Neural cell (in vitro differentiated cells): ENCODE results near the gene ACP1. TPM values are rescaled to one million over a fixed set of nuclear protein-coding genes. Genes with fewer than 3 reads are reported as not detected.

Experiments used
- H2AFZ ChIP-seq: fragments of 200-600, 300-800 bp; sonication (generic), shearing (Covaris generic); 2 replicates; pipeline ENCODE4 v1.6.0; 2014; ENCODE audit warnings: low read depth, mild to moderate bottlenecking, antibody characterized with exemption, low read length, moderate library complexity
- H3F3A ChIP-seq: fragments of 200-600 bp; shearing (Covaris generic); 2 replicates; pipeline ENCODE4 v1.6.1; 2016; ENCODE audit warnings: mild to moderate bottlenecking, moderate library complexity, mixed read lengths, antibody characterized with exemption, low read length; ENCODE audit not compliant: insufficient read depth, poor library complexity, severe bottlenecking
- H3K27ac ChIP-seq: fragments of 200-600, 300-800 bp; sonication (generic), shearing (Covaris generic); 2 replicates; pipeline ENCODE4 v1.5.1; 2014; ENCODE audit warnings: mild to moderate bottlenecking, low read length, moderate library complexity
- H3K27me3 ChIP-seq: fragments of 300-800, 200-600 bp; sonication (generic), shearing (Covaris generic); 2 replicates; pipeline ENCODE4 v1.6.0; 2014; ENCODE audit warnings: mild to moderate bottlenecking, low read depth, low read length, moderate library complexity; ENCODE audit not compliant: insufficient read depth
- H3K36me3 ChIP-seq: fragments of 300-800, 200-600 bp; sonication (generic), shearing (Covaris generic); 2 replicates; pipeline ENCODE4 v1.5.1; 2014; ENCODE audit warnings: mild to moderate bottlenecking, antibody characterized with exemption, low read length, moderate library complexity; ENCODE audit not compliant: insufficient read depth
- H3K4me2 ChIP-seq: fragments of 300-800, 200-600 bp; sonication (generic), shearing (Covaris generic); 2 replicates; pipeline ENCODE4 v1.6.0; 2014; ENCODE audit warnings: mild to moderate bottlenecking, low read length
- H3K4me3 ChIP-seq: fragments of 300-800, 200-600 bp; sonication (generic), shearing (Covaris generic); 2 replicates; pipeline ENCODE4 v1.5.1; 2014; ENCODE audit warnings: mild to moderate bottlenecking, low read length, moderate library complexity
- H3K79me2 ChIP-seq: fragments of 200-600 bp; shearing (Covaris generic); replicated peaks from 2 replicates; pipeline ENCODE4 v1.6.0; 2014; ENCODE audit warnings: mild to moderate bottlenecking, low read length, moderate library complexity; ENCODE audit not compliant: insufficient read depth
- H3K9ac ChIP-seq: fragments of 300-800, 200-600 bp; sonication (generic), shearing (Covaris generic); 2 replicates; pipeline ENCODE4 v1.6.1; 2016; ENCODE audit warnings: mild to moderate bottlenecking, low read length, mixed read lengths
- H3K9me2 ChIP-seq: fragments of 200-600 bp; shearing (Covaris generic); 2 replicates; pipeline ENCODE4 v1.6.1; 2016; ENCODE audit warnings: mild to moderate bottlenecking, low read length, mixed read lengths; ENCODE audit not compliant: insufficient read depth
- H3K9me3 ChIP-seq: fragments of 200-600, 300-800 bp; sonication (generic), shearing (Covaris generic); 2 replicates; pipeline ENCODE4 v1.6.1; 2016; ENCODE audit warnings: mild to moderate bottlenecking, mixed run types, low read length, moderate library complexity, mixed read lengths
- H4K20me1 ChIP-seq: fragments of 200-600 bp; shearing (Covaris generic); 2 replicates; pipeline ENCODE4 v1.6.1; 2016; ENCODE audit warnings: mild to moderate bottlenecking, mixed run types; ENCODE audit not compliant: insufficient read depth
- EP300 ChIP-seq: fragments of 450-650 bp; conservative IDR thresholded peaks from 2 replicates; pipeline ENCODE4 v1.6.1; 2014; ENCODE audit warnings: antibody characterized with exemption, mild to moderate bottlenecking, moderate library complexity; ENCODE audit not compliant: poor library complexity, severe bottlenecking
- MXI1 ChIP-seq: fragments of 450-650 bp; conservative IDR thresholded peaks from 2 replicates; pipeline ENCODE4 v1.6.1; 2014; ENCODE audit warnings: antibody characterized with exemption, mild to moderate bottlenecking; ENCODE audit not compliant: poor library complexity, severe bottlenecking
- POLR2AphosphoS5 ChIP-seq: IDR thresholded peaks from 2 replicates; pipeline ENCODE4 v1.6.1; 2012
- RAD21 ChIP-seq: fragments of 450-650 bp; conservative IDR thresholded peaks from 2 replicates; pipeline ENCODE4 v1.6.1; 2014; ENCODE audit warnings: antibody characterized with exemption, mild to moderate bottlenecking, moderate library complexity
- SMC3 ChIP-seq: fragments of 450-650 bp; conservative IDR thresholded peaks from 2 replicates; pipeline ENCODE4 v1.6.1; 2014; ENCODE audit warnings: antibody characterized with exemption, mild to moderate bottlenecking, moderate library complexity; ENCODE audit not compliant: poor library complexity
- TAF1 ChIP-seq: IDR thresholded peaks from 2 replicates; pipeline ENCODE4 v1.6.1; 2012; ENCODE audit warnings: low read depth
- polyA plus RNA-seq: library from polyadenylated mRNA; depleted of rRNA; stranded (reverse); fragments of >200 nt; gene quantifications from 2 replicates; pipeline ENCODE4 v1.2.3, GENCODE V29; 2014
- TF ChIP-seq, protein P1 (sequence below): IDR thresholded peaks from 2 replicates; pipeline ENCODE4 v1.6.1; 2012; ENCODE audit warnings: borderline replicate concordance
- TF ChIP-seq, protein P2 (sequence below): fragments of 450-650 bp; IDR thresholded peaks from 2 replicates; pipeline ENCODE4 v1.5.1; 2014; ENCODE audit warnings: antibody characterized with exemption, mild to moderate bottlenecking, moderate library complexity; ENCODE audit not compliant: poor library complexity, severe bottlenecking

Gene ACP1
- polyA plus RNA-seq, 1 donor from 2014 or later = 263 TPM

DNA sequence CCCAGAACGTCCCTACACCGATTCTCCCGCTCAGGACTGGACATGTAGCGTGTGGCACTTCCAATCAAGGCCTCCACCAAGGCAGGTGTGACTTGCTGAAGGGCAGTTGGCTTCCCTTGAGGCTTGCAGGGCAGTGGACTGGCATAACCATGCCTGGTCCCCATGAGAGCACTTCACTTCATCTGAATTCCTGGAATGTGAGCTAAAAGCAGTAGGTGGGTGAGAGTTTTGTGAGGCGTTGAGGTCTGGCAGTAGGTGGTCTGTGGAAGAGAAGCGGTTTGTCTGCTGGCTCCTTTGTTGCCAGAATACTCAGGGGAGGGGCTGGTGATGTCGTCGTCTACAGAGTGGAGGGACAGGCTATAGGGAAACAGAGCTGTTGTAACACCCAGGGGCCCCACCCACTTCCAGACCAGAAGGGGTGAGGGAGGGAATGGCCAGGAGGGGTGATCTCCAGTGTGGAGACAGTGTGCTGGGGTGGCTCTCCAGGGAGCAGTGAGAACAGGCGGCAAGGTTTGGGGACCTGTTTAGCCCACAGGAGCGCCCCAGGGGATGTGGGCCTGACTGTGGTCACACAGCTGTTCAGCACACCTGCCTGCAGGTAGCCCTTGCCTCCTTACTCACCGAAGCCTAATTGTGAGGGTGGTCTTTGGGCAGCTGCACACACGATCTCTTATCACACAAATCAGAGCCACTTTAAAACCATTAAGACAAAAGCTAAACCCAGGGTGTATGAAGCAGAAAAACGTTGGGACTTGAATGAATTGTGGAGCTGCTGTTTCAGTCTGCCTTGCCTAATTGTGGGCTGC, 44.6 kb downstream of the ACP1 start:
- TF ChIP-seq, protein P1, sequence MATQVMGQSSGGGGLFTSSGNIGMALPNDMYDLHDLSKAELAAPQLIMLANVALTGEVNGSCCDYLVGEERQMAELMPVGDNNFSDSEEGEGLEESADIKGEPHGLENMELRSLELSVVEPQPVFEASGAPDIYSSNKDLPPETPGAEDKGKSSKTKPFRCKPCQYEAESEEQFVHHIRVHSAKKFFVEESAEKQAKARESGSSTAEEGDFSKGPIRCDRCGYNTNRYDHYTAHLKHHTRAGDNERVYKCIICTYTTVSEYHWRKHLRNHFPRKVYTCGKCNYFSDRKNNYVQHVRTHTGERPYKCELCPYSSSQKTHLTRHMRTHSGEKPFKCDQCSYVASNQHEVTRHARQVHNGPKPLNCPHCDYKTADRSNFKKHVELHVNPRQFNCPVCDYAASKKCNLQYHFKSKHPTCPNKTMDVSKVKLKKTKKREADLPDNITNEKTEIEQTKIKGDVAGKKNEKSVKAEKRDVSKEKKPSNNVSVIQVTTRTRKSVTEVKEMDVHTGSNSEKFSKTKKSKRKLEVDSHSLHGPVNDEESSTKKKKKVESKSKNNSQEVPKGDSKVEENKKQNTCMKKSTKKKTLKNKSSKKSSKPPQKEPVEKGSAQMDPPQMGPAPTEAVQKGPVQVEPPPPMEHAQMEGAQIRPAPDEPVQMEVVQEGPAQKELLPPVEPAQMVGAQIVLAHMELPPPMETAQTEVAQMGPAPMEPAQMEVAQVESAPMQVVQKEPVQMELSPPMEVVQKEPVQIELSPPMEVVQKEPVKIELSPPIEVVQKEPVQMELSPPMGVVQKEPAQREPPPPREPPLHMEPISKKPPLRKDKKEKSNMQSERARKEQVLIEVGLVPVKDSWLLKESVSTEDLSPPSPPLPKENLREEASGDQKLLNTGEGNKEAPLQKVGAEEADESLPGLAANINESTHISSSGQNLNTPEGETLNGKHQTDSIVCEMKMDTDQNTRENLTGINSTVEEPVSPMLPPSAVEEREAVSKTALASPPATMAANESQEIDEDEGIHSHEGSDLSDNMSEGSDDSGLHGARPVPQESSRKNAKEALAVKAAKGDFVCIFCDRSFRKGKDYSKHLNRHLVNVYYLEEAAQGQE = no peak
- TF ChIP-seq MXI1 (no peak), SMC3 (no peak), POLR2AphosphoS5 (no peak), TAF1 (no peak)
- TF ChIP-seq, protein P2, sequence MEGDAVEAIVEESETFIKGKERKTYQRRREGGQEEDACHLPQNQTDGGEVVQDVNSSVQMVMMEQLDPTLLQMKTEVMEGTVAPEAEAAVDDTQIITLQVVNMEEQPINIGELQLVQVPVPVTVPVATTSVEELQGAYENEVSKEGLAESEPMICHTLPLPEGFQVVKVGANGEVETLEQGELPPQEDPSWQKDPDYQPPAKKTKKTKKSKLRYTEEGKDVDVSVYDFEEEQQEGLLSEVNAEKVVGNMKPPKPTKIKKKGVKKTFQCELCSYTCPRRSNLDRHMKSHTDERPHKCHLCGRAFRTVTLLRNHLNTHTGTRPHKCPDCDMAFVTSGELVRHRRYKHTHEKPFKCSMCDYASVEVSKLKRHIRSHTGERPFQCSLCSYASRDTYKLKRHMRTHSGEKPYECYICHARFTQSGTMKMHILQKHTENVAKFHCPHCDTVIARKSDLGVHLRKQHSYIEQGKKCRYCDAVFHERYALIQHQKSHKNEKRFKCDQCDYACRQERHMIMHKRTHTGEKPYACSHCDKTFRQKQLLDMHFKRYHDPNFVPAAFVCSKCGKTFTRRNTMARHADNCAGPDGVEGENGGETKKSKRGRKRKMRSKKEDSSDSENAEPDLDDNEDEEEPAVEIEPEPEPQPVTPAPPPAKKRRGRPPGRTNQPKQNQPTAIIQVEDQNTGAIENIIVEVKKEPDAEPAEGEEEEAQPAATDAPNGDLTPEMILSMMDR = no peak
- Histone ChIP-seq H3K4me2 (no peak overlapping the region), H4K20me1 (no peaks in the 10 kb centered on the region), H3F3A (no peaks in the 10 kb centered on the region), H3K9me3 (no peaks in the 10 kb centered on the region), H3K79me2 (no peaks in the 10 kb centered on the region), H3K27me3 (no peaks in the 10 kb centered on the region), H3K4me3 (no peak overlapping the region), H3K36me3 (no peaks in the 10 kb centered on the region), H3K27ac (peak overlapping the region; percentile 67), H3K9ac (no peak overlapping the region), H3K9me2 (no peaks in the 10 kb centered on the region), H2AFZ (no peak overlapping the region)

DNA sequence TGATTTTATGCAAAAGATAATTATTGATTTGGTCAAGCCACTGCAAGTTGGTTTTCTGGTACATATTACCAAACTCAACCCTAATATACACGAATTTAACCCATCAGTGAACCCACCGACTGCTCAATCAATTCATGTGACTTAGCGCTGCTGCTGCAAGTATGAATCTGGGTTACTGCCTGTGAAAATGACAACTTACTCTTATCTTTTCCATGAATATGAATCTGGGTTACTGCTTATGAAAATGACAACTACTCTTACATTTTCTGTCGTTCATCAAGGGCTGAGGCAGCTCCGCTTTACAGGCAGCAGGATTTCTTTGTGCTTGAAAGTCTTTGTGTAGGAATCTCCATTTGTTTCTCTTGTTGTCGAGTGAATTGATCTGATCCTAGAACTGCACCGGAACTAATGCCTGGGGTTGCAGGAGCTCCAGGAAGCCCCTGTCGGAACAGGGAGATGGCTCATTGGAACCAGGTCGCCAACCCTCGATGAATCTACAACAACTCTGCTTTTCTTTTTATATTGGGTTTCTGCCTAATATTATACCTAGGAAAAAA, 45.3 kb downstream of the ACP1 start:
- peak overlapping the region; percentile 31 for H2AFZ ChIP-seq
- no peak overlapping the region for H3K4me2 ChIP-seq
- H3K9me2 ChIP-seq = no peaks in the 10 kb centered on the region
- no peaks in the 10 kb centered on the region for H3K27me3 ChIP-seq
- no peak overlapping the region for H3K9ac ChIP-seq
- peak overlapping the region; percentile 67 for H3K27ac ChIP-seq
- no peak for TF ChIP-seq MXI1
- TF ChIP-seq EP300 = peak; percentile 66
- TF ChIP-seq SMC3 = peak; percentile 24
- TF ChIP-seq RAD21 = peak; percentile 15
- TF ChIP-seq TAF1 = no peak
- no peak for TF ChIP-seq POLR2AphosphoS5
- H3K4me3 ChIP-seq = peak overlapping the region; percentile 2
- no peaks in the 10 kb centered on the region for H3K36me3 ChIP-seq
- no peaks in the 10 kb centered on the region for H3F3A ChIP-seq
- no peaks in the 10 kb centered on the region for H4K20me1 ChIP-seq
- H3K9me3 ChIP-seq = no peaks in the 10 kb centered on the region
- H3K79me2 ChIP-seq = no peaks in the 10 kb centered on the region
